ENCODE data around the gene MT3. TPM values are rescaled to one million over a fixed set of nuclear protein-coding genes. Genes with fewer than 3 reads are reported as not detected.

Gene MT3
- total and polyA plus RNA-seq, 2 of the 13 experiments (the other 11 are each of a cell fraction or from before 2014, with no cell fraction given) = not detected

DNA sequence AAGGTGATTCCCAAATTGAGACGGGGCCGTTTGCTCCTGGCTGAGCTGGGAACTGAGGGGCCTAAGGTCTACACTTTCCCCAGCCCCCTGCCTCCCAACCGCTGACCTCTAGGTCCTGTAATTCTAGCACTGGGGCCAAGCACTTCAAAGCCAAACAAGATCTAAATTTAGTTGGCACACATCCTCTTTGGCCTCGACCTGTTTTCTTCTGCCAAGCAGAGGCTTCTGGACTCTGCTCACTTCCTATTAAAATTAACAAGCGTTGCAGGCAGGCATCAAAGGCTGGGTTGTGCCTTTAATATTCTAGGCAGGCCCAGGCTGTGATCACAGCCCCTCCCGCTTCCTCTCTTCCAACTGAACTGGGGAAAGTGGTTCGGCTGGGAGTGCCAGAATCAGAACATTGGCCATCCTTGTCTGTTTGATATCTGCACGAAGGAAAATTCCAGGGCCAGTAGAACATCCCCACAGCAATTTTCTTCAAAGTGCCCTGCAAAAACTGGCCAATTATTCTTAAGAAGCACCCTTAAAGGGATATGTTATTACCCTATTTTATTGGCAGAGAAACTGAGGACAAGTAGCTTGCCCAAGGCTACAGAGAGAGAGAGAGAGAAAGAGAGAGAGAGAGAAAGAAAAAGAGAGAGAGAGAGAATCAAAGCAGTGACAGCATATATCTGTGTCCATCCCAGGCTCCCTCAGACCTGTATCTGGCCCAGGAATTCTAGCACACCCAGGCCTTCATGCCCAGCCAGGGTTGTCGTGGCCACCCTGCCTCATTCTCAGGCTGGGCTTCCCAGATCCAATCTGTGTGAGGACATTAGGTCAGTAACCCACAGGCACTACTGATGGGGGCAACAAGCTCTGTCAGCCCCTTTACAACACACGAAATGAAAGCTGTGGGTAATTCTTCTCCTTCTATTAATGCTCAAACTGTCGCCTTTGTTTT is 37.3 kb upstream of the MT3 start (continued):
- TF ChIP-seq SP140L (CRISPR knock-in tag; IDR thresholded peaks at IDR 0.05; ENCODE audit: borderline replicate concordance) = no peak
- 0 out of 2 replicates have a peak, but pooled peaks have one; percentile 14 for TF ChIP-seq ZNF12 (CRISPR knock-in tag; IDR thresholded peaks at IDR 0.05)
- no peak for TF ChIP-seq FOXK2 (IDR thresholded peaks at IDR 0.05)
- TF ChIP-seq, protein P1, sequence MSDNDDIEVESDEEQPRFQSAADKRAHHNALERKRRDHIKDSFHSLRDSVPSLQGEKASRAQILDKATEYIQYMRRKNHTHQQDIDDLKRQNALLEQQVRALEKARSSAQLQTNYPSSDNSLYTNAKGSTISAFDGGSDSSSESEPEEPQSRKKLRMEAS (IDR thresholded peaks at IDR 0.05) = no peak
- TF ChIP-seq ZFY (CRISPR knock-in tag; IDR thresholded peaks at IDR 0.05) = peak; percentile 28; the same call in 1 of the 2 replicates
- TF ChIP-seq, protein P2, sequence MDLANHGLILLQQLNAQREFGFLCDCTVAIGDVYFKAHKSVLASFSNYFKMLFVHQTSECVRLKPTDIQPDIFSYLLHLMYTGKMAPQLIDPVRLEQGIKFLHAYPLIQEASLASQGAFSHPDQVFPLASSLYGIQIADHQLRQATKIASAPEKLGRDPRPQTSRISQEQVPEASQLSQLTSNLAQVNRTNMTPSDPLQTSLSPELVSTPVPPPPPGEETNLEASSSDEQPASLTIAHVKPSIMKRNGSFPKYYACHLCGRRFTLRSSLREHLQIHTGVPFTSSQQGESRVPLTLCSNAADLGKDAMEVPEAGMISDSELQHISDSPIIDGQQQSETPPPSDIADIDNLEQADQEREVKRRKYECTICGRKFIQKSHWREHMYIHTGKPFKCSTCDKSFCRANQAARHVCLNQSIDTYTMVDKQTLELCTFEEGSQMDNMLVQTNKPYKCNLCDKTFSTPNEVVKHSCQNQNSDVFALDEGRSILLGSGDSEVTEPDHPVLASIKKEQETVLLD (CRISPR knock-in tag; IDR thresholded peaks at IDR 0.05; ENCODE audit: low read depth) = no peak
- peak; percentile 92 for TF ChIP-seq NR2F2 (IDR thresholded peaks at IDR 0.05; ENCODE audit: borderline replicate concordance, low read depth)
- TF ChIP-seq, protein P3, sequence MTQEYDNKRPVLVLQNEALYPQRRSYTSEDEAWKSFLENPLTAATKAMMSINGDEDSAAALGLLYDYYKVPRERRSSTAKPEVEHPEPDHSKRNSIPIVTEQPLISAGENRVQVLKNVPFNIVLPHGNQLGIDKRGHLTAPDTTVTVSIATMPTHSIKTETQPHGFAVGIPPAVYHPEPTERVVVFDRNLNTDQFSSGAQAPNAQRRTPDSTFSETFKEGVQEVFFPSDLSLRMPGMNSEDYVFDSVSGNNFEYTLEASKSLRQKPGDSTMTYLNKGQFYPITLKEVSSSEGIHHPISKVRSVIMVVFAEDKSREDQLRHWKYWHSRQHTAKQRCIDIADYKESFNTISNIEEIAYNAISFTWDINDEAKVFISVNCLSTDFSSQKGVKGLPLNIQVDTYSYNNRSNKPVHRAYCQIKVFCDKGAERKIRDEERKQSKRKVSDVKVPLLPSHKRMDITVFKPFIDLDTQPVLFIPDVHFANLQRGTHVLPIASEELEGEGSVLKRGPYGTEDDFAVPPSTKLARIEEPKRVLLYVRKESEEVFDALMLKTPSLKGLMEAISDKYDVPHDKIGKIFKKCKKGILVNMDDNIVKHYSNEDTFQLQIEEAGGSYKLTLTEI (CRISPR knock-in tag; conservative IDR thresholded peaks at IDR 0.05) = no peak
- TF ChIP-seq ZNF75D (CRISPR knock-in tag; IDR thresholded peaks at IDR 0.05; ENCODE audit: borderline replicate concordance) = no peak
- no peak for TF ChIP-seq PLSCR1 (CRISPR knock-in tag; IDR thresholded peaks at IDR 0.05; ENCODE audit: borderline replicate concordance)
- TF ChIP-seq, protein P4, sequence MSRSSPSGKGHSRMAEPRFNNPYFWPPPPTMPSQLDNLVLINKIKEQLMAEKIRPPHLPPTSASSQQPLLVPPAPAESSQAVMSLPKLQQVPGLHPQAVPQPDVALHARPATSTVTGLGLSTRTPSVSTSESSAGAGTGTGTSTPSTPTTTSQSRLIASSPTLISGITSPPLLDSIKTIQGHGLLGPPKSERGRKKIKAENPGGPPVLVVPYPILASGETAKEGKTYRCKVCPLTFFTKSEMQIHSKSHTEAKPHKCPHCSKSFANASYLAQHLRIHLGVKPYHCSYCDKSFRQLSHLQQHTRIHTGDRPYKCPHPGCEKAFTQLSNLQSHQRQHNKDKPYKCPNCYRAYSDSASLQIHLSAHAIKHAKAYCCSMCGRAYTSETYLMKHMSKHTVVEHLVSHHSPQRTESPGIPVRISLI (CRISPR knock-in tag; IDR thresholded peaks at IDR 0.05; ENCODE audit: borderline replicate concordance) = no peak; the same call in 1 of the 2 replicates
- no peak for TF ChIP-seq ZNF780A (CRISPR knock-in tag; IDR thresholded peaks at IDR 0.05)
- peak; percentile 80 for TF ChIP-seq GATAD2A (CRISPR knock-in tag; IDR thresholded peaks at IDR 0.05)
- TF ChIP-seq, protein P5, sequence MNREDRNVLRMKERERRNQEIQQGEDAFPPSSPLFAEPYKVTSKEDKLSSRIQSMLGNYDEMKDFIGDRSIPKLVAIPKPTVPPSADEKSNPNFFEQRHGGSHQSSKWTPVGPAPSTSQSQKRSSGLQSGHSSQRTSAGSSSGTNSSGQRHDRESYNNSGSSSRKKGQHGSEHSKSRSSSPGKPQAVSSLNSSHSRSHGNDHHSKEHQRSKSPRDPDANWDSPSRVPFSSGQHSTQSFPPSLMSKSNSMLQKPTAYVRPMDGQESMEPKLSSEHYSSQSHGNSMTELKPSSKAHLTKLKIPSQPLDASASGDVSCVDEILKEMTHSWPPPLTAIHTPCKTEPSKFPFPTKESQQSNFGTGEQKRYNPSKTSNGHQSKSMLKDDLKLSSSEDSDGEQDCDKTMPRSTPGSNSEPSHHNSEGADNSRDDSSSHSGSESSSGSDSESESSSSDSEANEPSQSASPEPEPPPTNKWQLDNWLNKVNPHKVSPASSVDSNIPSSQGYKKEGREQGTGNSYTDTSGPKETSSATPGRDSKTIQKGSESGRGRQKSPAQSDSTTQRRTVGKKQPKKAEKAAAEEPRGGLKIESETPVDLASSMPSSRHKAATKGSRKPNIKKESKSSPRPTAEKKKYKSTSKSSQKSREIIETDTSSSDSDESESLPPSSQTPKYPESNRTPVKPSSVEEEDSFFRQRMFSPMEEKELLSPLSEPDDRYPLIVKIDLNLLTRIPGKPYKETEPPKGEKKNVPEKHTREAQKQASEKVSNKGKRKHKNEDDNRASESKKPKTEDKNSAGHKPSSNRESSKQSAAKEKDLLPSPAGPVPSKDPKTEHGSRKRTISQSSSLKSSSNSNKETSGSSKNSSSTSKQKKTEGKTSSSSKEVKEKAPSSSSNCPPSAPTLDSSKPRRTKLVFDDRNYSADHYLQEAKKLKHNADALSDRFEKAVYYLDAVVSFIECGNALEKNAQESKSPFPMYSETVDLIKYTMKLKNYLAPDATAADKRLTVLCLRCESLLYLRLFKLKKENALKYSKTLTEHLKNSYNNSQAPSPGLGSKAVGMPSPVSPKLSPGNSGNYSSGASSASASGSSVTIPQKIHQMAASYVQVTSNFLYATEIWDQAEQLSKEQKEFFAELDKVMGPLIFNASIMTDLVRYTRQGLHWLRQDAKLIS (CRISPR knock-in tag; IDR thresholded peaks at IDR 0.05) = no peak
- TF ChIP-seq ZSCAN22 (CRISPR knock-in tag; IDR thresholded peaks at IDR 0.05) = no peak
- no peak for TF ChIP-seq AGO1 (IDR thresholded peaks at IDR 0.05; ENCODE audit: low read depth, low read length, poor library complexity, severe bottlenecking)
- no peak for TF ChIP-seq ZNF446 (CRISPR knock-in tag; IDR thresholded peaks at IDR 0.05)
- no peak for TF ChIP-seq KDM5A (IDR thresholded peaks at IDR 0.05; ENCODE audit: borderline replicate concordance, low read length)

Measured in HepG2 (cell line).